Karpas-422 (cell line): Measurements from ENCODE around the gene TARBP2. TPM values are rescaled to one million over a fixed set of nuclear protein-coding genes. Genes with fewer than 3 reads are reported as not detected.
A peak's percentile ranks its signal among the peaks of the same experiment; 100 is the strongest.
"Not testable (repeated sequence)": the region's sequence is repeated elsewhere in the genome, so short reads cannot be mapped to it uniquely, and the experiment has no call there.

Experiments
- DNase-seq: peaks from one replicate; pipeline ENCODE4 v3.0.0-alpha.2; 2015
- H2AFZ ChIP-seq: fragments of 200-600 bp; sonication (generic); 2 replicates; pipeline ENCODE4 v1.6.1; 2014; ENCODE audit warnings: antibody characterized with exemption, low read length, mixed read lengths
- H3K27ac ChIP-seq: fragments of 200-600 bp; sonication (generic); 2 replicates; pipeline ENCODE4 v1.5.1; 2014; ENCODE audit warnings: mild to moderate bottlenecking, low read length, moderate library complexity
- H3K27me3 ChIP-seq: fragments of 200-600 bp; sonication (generic); 2 replicates; pipeline ENCODE4 v1.6.1; 2014; ENCODE audit warnings: low read length, mixed read lengths
- H3K36me3 ChIP-seq: fragments of 200-600 bp; sonication (generic); 2 replicates; pipeline ENCODE4 v1.6.1; 2014; ENCODE audit warnings: low read length, mixed read lengths; ENCODE audit not compliant: insufficient read depth
- H3K4me1 ChIP-seq: fragments of 200-600 bp; sonication (generic); 2 replicates; pipeline ENCODE4 v1.6.1; 2014; ENCODE audit warnings: mild to moderate bottlenecking, low read length, mixed read lengths
- H3K4me2 ChIP-seq: fragments of 200-600 bp; sonication (generic); 2 replicates; pipeline ENCODE4 v1.6.1; 2014; ENCODE audit warnings: low read length, low read depth, mild to moderate bottlenecking; ENCODE audit not compliant: poor library complexity, severe bottlenecking
- H3K4me3 ChIP-seq: fragments of 200-600 bp; sonication (generic); 2 replicates; pipeline ENCODE4 v1.5.1; 2014; ENCODE audit warnings: mild to moderate bottlenecking, antibody characterized with exemption, low read length, mixed read lengths
- H3K79me2 ChIP-seq: fragments of 200-600 bp; sonication (generic); 2 replicates; pipeline ENCODE4 v1.6.1; 2014; ENCODE audit warnings: mild to moderate bottlenecking, low read length, mixed read lengths
- H3K9ac ChIP-seq: fragments of 200-600 bp; sonication (generic); 2 replicates; pipeline ENCODE4 v1.6.0; 2014; ENCODE audit warnings: low read length
- H3K9me2 ChIP-seq: fragments of 200-600 bp; sonication (generic), shearing (Covaris generic); replicated peaks from 2 replicates; pipeline ENCODE4 v1.6.0; 2014; ENCODE audit warnings: mild to moderate bottlenecking, low read length, moderate library complexity; ENCODE audit not compliant: insufficient read depth
- H3K9me3 ChIP-seq: fragments of 300-700, 200-600 bp; sonication (generic); 2 replicates; pipeline ENCODE4 v1.6.1; 2014; ENCODE audit warnings: low read length, mixed read lengths
- H4K20me1 ChIP-seq: fragments of 200-600 bp; sonication (generic); 2 replicates; pipeline ENCODE4 v1.6.1; 2014; ENCODE audit warnings: mild to moderate bottlenecking, antibody characterized with exemption, low read length, low read depth; ENCODE audit not compliant: insufficient read depth
- total RNA-seq: library from RNA; depleted of rRNA; stranded (reverse); fragments of >200 nt; shearing (Covaris generic); gene quantifications from 2 replicates; pipeline ENCODE4 v1.2.3, GENCODE V29; 2014; ENCODE audit warnings: low replicate concordance

The TARBP2 gene
- total RNA-seq, 1 experiment from 2014 or later, result 37.0 TPM

DNA sequence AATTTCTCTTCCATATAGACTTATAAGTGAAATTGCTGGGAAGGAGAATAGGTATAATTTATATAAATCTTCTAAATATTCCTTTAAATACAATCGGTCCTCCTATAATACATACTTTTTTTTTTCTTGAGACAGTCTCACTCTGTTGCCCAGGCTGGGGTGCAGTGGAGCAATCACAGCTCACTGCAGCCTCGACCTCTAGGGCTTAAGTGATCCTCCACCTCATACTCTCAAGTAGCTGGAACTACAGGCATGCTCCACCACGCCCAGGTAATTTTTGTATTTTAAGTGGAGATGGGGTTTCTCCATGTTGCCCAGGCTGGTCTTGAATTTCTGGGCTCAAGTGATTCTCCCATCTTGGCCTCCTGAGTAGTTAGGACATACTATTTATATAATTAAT, 35.9 kb downstream of the TARBP2 start:
- H3K9me3 ChIP-seq, result no peaks in the 10 kb centered on the region
- peaks cover 56% of the 10 kb centered on the region for H3K36me3 ChIP-seq
- peaks cover 7% of the 10 kb centered on the region; the same call in 1 of the 2 replicates for H3K4me1 ChIP-seq

DNA sequence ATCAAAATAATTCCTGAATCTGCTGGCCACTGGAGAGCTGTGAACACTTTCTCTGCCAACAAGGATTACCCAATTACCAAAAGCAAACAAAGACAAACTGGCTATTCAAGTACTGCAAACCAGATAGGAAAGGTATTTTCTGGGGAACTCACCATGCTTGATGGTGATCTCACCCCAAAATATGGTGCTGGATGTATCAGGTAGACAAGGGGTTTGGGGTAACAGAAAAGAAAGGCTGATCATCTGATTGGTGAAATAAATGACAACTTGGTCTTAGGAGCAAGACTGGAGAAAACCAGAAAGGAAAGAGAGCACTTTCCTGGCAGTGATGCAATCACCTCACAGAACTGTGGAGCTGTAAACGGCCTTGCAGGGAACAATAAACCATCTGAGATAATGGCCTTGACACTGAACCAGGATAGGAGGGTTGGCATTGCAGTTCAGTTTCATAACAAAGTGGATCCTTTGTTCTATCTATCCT, 37.2 kb downstream of the TARBP2 start:
- H3K9me2 ChIP-seq, result no peaks in the 10 kb centered on the region
- no peak for DNase-seq
- no peak overlapping the region for H2AFZ ChIP-seq
- no peaks in the 10 kb centered on the region for H3K27me3 ChIP-seq
- H3K4me2 ChIP-seq, result no peak overlapping the region
- H3K9ac ChIP-seq, result no peak overlapping the region
- no peaks in the 10 kb centered on the region for H3K9me3 ChIP-seq
- peaks cover 7% of the 10 kb centered on the region; the same call in 1 of the 2 replicates for H3K4me1 ChIP-seq
- no peak overlapping the region for H3K27ac ChIP-seq
- H3K4me3 ChIP-seq, result no peak overlapping the region
- H4K20me1 ChIP-seq, result no peaks in the 10 kb centered on the region
- peaks cover 52% of the 10 kb centered on the region for H3K36me3 ChIP-seq
- no peaks in the 10 kb centered on the region for H3K79me2 ChIP-seq

More for the DNA sequence above, 35.9 kb downstream of the TARBP2 start:
- Histone ChIP-seq H3K9me2 (no peaks in the 10 kb centered on the region), H3K79me2 (no peaks in the 10 kb centered on the region), H3K27ac (no peak overlapping the region), H3K9ac (no peak overlapping the region), H3K27me3 (no peaks in the 10 kb centered on the region), H3K4me2 (no peak overlapping the region), H3K4me3 (no peak overlapping the region), H2AFZ (no peak overlapping the region), H4K20me1 (no peaks in the 10 kb centered on the region)
- no peak for DNase-seq

DNA sequence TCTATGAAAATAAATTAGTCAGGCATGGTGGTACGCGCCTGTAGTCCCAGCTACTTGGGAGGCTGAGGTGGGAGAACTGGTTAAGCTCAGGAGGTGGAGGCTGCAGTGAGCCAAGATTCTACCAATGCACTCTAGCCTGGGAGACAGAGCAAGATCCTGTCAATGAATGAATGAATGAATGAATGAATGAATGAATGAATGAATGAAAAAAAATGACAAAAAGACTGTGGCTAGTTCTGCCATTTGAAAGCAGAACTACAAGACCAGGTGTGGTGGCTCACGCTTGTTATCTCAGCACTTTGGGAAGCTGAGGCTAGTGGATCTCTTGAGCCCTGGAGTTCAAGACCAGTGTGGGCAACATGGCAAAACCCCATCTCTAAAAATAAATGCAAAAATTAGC, 38.4 kb downstream of the TARBP2 start:
- peaks cover 44% of the 10 kb centered on the region for H3K36me3 ChIP-seq

DNA sequence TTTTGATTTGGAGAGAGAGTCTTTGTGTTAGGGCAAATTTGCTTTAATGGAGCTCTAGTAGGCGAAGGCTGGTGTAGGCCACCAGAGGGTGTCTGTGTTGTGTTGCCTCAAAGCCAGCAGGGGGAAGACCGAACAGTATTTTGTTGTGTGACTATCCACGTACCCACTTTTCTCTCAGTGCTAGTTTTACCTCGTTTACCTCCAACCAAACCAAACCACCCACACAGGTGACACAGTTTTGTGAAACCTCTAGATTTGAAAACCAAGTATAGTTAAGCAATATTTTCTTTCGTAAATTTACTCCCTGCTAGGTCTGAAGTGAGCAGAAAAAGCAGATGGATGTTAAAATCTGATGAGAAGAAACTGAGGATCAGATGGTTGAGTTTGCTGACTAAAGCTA, 42.5 kb downstream of the TARBP2 start:
- no peaks in the 10 kb centered on the region for H4K20me1 ChIP-seq

More for the DNA sequence above, 38.4 kb downstream of the TARBP2 start:
- no peaks in the 10 kb centered on the region for H4K20me1 ChIP-seq
- no peak overlapping the region for H3K27ac ChIP-seq
- no peak for DNase-seq
- no peak overlapping the region for H3K9ac ChIP-seq
- H3K4me3 ChIP-seq, result no peak overlapping the region
- no peaks in the 10 kb centered on the region for H3K9me3 ChIP-seq
- no peak overlapping the region for H3K4me2 ChIP-seq
- no peaks in the 10 kb centered on the region for H3K27me3 ChIP-seq
- H3K9me2 ChIP-seq, result no peaks in the 10 kb centered on the region
- no peaks in the 10 kb centered on the region for H3K79me2 ChIP-seq
- no peak overlapping the region for H2AFZ ChIP-seq
- H3K4me1 ChIP-seq, result peaks cover 17% of the 10 kb centered on the region

DNA sequence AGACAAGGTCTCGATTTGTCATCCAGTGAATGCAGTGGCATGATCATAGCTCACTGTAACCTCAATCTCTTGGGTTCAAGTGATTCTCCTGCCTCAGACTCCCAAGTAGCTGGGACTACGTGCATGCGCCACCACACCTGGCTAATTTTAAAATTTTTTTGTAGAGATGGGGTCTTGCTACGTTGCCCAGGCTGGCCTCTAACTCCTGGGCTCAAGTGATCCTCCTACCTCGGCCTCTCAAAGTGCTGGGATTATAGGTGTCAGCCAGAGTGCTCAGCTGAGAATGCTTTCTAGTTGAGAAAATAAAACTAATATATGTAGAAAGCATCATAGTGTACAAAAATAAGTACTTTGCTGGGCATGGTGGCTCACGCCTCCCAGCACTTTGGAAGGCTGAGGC, 47.3 kb downstream of the TARBP2 start:
- not testable (repeated sequence) for DNase-seq, H3K79me2 ChIP-seq, H3K27me3 ChIP-seq, H3K4me3 ChIP-seq, H4K20me1 ChIP-seq, H3K9me3 ChIP-seq, H3K9me2 ChIP-seq, H3K4me2 ChIP-seq, H3K9ac ChIP-seq, H3K27ac ChIP-seq, H2AFZ ChIP-seq
- Histone ChIP-seq H3K36me3 (peaks cover 21% of the 10 kb centered on the region; the same call in 1 of the 2 replicates), H3K4me1 (peaks cover 22% of the 10 kb centered on the region)

More for the DNA sequence above, 42.5 kb downstream of the TARBP2 start:
- peaks cover 29% of the 10 kb centered on the region for H3K4me1 ChIP-seq
- no peak overlapping the region for H2AFZ ChIP-seq
- no peaks in the 10 kb centered on the region for H3K79me2 ChIP-seq
- no peaks in the 10 kb centered on the region for H3K9me2 ChIP-seq
- no peaks in the 10 kb centered on the region for H3K27me3 ChIP-seq
- H3K27ac ChIP-seq, result peak overlapping the region; percentile 85
- H3K9ac ChIP-seq, result peak overlapping the region; percentile 25
- no peaks in the 10 kb centered on the region for H3K9me3 ChIP-seq
- DNase-seq, result peak; percentile 88
- peaks cover 25% of the 10 kb centered on the region for H3K36me3 ChIP-seq
- H3K4me3 ChIP-seq, result peak overlapping the region; percentile 8; the same call in 1 of the 2 replicates
- peak overlapping the region; percentile 30 for H3K4me2 ChIP-seq

DNA sequence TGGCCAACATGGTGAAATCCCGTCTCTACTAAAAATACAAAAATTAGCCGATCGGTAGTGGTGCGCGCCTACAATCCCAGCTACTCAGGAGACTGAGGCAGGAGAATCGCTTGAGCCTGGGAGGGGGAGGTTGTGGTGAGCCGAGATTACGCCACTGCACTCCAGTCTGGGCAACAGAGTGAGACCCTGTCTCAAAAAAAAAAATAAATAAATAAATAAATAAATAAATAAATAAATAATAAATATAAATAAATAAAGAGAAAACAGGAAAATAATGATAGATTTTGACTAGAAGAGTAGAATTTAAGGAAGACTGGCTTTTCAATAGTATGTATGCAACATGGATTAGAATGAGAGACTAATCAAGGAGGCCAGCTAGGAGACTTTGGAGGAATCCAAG, 49.0 kb downstream of the TARBP2 start:
- peaks cover 12% of the 10 kb centered on the region for H3K79me2 ChIP-seq
- not testable (repeated sequence) for H3K4me1 ChIP-seq, H3K9me2 ChIP-seq, H3K4me2 ChIP-seq, DNase-seq, H3K9me3 ChIP-seq, H3K27me3 ChIP-seq, H3K9ac ChIP-seq, H3K4me3 ChIP-seq, H4K20me1 ChIP-seq, H2AFZ ChIP-seq, H3K27ac ChIP-seq
- peaks cover 21% of the 10 kb centered on the region; the same call in 1 of the 2 replicates for H3K36me3 ChIP-seq

DNA sequence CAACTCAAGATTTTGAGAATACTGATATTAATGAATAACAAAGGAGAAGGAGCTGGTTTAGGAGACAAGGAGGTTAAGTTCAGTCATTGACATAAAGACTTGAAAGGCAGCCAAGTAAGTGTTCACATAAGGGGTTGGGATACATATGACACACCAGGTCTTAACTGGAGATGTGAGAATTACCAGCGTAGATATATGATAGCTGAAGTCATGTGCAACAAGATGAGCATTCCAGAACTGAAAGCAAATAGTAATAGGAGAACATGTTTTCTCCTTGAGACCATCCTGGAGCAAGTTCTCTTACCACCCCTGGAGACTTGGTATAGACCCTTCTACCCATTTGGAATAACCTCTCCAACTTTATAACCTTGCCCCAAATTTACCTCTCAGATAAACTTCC, 49.5 kb downstream of the TARBP2 start:
- Histone ChIP-seq H2AFZ (no peak overlapping the region), H4K20me1 (no peaks in the 10 kb centered on the region), H3K27me3 (no peaks in the 10 kb centered on the region), H3K4me3 (no peak overlapping the region), H3K27ac (no peak overlapping the region), H3K9me2 (no peaks in the 10 kb centered on the region), H3K9me3 (no peaks in the 10 kb centered on the region), H3K9ac (no peak overlapping the region), H3K36me3 (peaks cover 21% of the 10 kb centered on the region; the same call in 1 of the 2 replicates), H3K4me1 (peaks cover 1% of the 10 kb centered on the region), H3K79me2 (peaks cover 12% of the 10 kb centered on the region), H3K4me2 (no peak overlapping the region)
- DNase-seq, result no peak

DNA sequence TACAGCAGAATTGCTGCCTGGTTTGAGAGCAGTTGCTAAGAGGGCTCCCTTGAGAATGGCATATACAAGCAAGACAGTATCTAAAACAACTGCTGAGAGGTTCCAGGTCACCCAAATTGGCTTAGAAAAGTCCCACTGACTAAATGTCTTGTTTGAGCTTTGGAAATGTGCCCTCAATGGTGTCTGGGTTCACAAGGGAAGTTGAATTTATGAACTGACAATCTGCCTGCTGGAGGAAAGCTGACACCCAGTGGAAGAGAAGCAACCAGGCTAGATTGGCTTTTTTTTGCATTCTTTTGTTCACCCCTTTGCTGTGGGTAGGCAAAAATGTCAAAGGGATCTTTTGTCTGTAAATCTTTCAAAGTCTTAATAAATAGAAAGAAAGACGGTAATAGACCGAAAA, 50.8 kb downstream of the TARBP2 start:
- Histone ChIP-seq H3K9me2 (no peaks in the 10 kb centered on the region), H3K79me2 (peaks cover 21% of the 10 kb centered on the region), H3K9me3 (no peaks in the 10 kb centered on the region), H3K9ac (no peak overlapping the region), H4K20me1 (no peaks in the 10 kb centered on the region), H2AFZ (no peak overlapping the region), H3K27ac (no peak overlapping the region), H3K4me2 (no peak overlapping the region), H3K36me3 (peaks cover 21% of the 10 kb centered on the region; the same call in 1 of the 2 replicates), H3K27me3 (no peaks in the 10 kb centered on the region), H3K4me1 (no peaks in the 10 kb centered on the region), H3K4me3 (no peak overlapping the region)
- no peak for DNase-seq
